Liver (tissue), 9 donors: ENCODE data around the gene CYB5D1. TPM values are rescaled to one million over a fixed set of nuclear protein-coding genes. Genes with fewer than 3 reads are reported as not detected.
A peak's percentile ranks its signal among the peaks of the same experiment; 100 is the strongest.

Source experiments
- DNase-seq: peaks from one replicate; pipeline ENCODE4 v3.0.0-alpha.2; 2017; ENCODE audit warnings: low spot score
- H3K27ac ChIP-seq, 2 donors: one replicate each; pipeline ENCODE4 v1.7.0; 2013; ENCODE audit warnings: inconsistent platforms in 2 of 2, low read length in 2 of 2, control low read depth in 1 of 2, low read depth in 1 of 2, mild to moderate bottlenecking in 1 of 2
- H3K27me3 ChIP-seq, 4 donors: one replicate each; pipeline versions ENCODE4 v1.6.1 to v1.7.0; 2013; ENCODE audit warnings: low read length in 3 of 4, inconsistent platforms in 1 of 4, mild to moderate bottlenecking in 1 of 4, moderate library complexity in 1 of 4; ENCODE audit not compliant: control insufficient read depth in 4 of 4, insufficient read depth in 4 of 4
- H3K36me3 ChIP-seq, 4 donors: one replicate each; pipeline versions ENCODE4 v1.6.1 to v1.7.0; 2013; ENCODE audit warnings: low read length in 3 of 4, mild to moderate bottlenecking in 3 of 4, low read depth in 1 of 4, moderate library complexity in 1 of 4; ENCODE audit not compliant: control insufficient read depth in 4 of 4, insufficient read depth in 3 of 4
- H3K4me1 ChIP-seq, 4 donors: one replicate each; pipeline versions ENCODE4 v1.6.1 to v1.7.0; 2013; ENCODE audit warnings: low read length in 3 of 4, mild to moderate bottlenecking in 3 of 4, moderate library complexity in 1 of 4; ENCODE audit not compliant: control insufficient read depth in 4 of 4, insufficient read depth in 4 of 4
- H3K4me3 ChIP-seq, 3 donors: one replicate each; pipeline versions ENCODE4 v1.6.1 to v1.7.0; 2013; ENCODE audit warnings: low read length in 3 of 3, control low read depth in 1 of 3, low read depth in 1 of 3, mild to moderate bottlenecking in 1 of 3
- H3K9ac ChIP-seq, 2 donors: one replicate each; pipeline ENCODE4 v1.7.0; 2013; ENCODE audit warnings: low read length in 2 of 2, mild to moderate bottlenecking in 2 of 2, moderate library complexity in 2 of 2, control low read depth in 1 of 2, low read depth in 1 of 2
- H3K9me3 ChIP-seq, 4 donors: one replicate each; pipeline versions ENCODE4 v1.6.1 to v1.7.0; 2013; ENCODE audit warnings: low read length in 3 of 4; ENCODE audit not compliant: control insufficient read depth in 4 of 4
- EGR1 ChIP-seq, 2 donors: IDR thresholded peaks; 2 replicates each; pipeline ENCODE4 v1.6.1; 2016 to 2018; ENCODE audit warnings: antibody characterized with exemption in 2 of 2, low read depth in 2 of 2
- FOXA2 ChIP-seq: IDR thresholded peaks from 2 replicates; pipeline ENCODE4 v1.6.1; 2016; ENCODE audit warnings: antibody characterized with exemption
- GABPA ChIP-seq, 2 donors: IDR thresholded peaks in 1 of 2; conservative IDR thresholded peaks in 1 of 2; 2 replicates each; pipeline ENCODE4 v1.6.1; 2016; ENCODE audit warnings: antibody characterized with exemption in 2 of 2, mild to moderate bottlenecking in 1 of 2, moderate library complexity in 1 of 2
- HNF4A ChIP-seq, 2 donors: conservative IDR thresholded peaks; 2 replicates each; pipeline ENCODE4 v1.6.1; 2016; ENCODE audit warnings: antibody characterized with exemption in 2 of 2, mild to moderate bottlenecking in 2 of 2
- HNF4G ChIP-seq: IDR thresholded peaks from 2 replicates; pipeline ENCODE4 v1.6.1; 2016; ENCODE audit warnings: antibody characterized with exemption
- JUND ChIP-seq, 2 donors: IDR thresholded peaks; 2 replicates each; pipeline ENCODE4 v1.6.1; 2016; ENCODE audit warnings: antibody characterized with exemption in 2 of 2
- RAD21 ChIP-seq, 2 donors: IDR thresholded peaks; 2 replicates each; pipeline ENCODE4 v1.6.1; 2016; ENCODE audit warnings: antibody characterized with exemption in 2 of 2, mild to moderate bottlenecking in 2 of 2
- REST ChIP-seq: IDR thresholded peaks from 2 replicates; pipeline ENCODE4 v1.6.1; 2016; ENCODE audit warnings: antibody characterized with exemption, mild to moderate bottlenecking
- RXRA ChIP-seq, 2 donors: IDR thresholded peaks; 2 replicates each; pipeline ENCODE4 v1.6.1; 2017 to 2018; ENCODE audit warnings: antibody characterized with exemption in 2 of 2, mild to moderate bottlenecking in 1 of 2
- TAF1 ChIP-seq: conservative IDR thresholded peaks from 2 replicates; pipeline ENCODE4 v1.6.1; 2016; ENCODE audit warnings: antibody characterized with exemption, mild to moderate bottlenecking
- YY1 ChIP-seq: IDR thresholded peaks from 2 replicates; pipeline ENCODE4 v1.6.1; 2016; ENCODE audit warnings: antibody characterized with exemption, mild to moderate bottlenecking
- ZBTB33 ChIP-seq: IDR thresholded peaks from 2 replicates; pipeline ENCODE4 v1.6.1; 2016; ENCODE audit warnings: antibody characterized with exemption
- WGBS: extraction: QIAGEN DNeasy Blood & Tissue Kit; methylation state at CpG from one replicate; pipeline ENCODE4 v1.1.7; 2013; 5-methylcytosine and 5-hydroxymethylcytosine counted together
- polyA plus RNA-seq, 2 donors: library from polyadenylated mRNA; stranded (reverse) in 1 of 2; unstranded in 1 of 2; fragments of 200-250 nt in 1 of 2; fragments of >200 nt in 1 of 2; fragmentation: Nextera tagmentation in 1 of 2; extraction: Ambion mirVana in 1 of 2; gene quantifications; one replicate each; pipeline versions ENCODE4 v1.2.1 to v1.2.3, GENCODE V29; 2013 to 2015
- total RNA-seq, 2 donors: library from RNA; depleted of rRNA; stranded (reverse); fragments of >200 nt; gene quantifications; one replicate each; pipeline ENCODE4 v1.2.3, GENCODE V29; 2014
- TF ChIP-seq, protein P1 (sequence below): IDR thresholded peaks from 2 replicates; pipeline ENCODE4 v1.6.1; 2016; ENCODE audit warnings: antibody characterized with exemption
- TF ChIP-seq, protein P2 (sequence below): fragments of 150-350 bp; IDR thresholded peaks from 2 replicates; pipeline ENCODE4 v1.5.1; 2017; ENCODE audit warnings: improper control_type of control experiment, low read depth, low read length; ENCODE audit not compliant: missing input control
- donor health status: healthy.
- donor health status: healthy.
- donor health status: healthy.
- donor health status: healthy.
- donor health status: healthy.

CYB5D1 gene
- total and polyA plus RNA-seq, 4 donors, result 2.5 to 12.0 (median 6.6) TPM

- TF ChIP-seq REST, result no peak
Measured at GRCh38 chr17:7840441-7840840, 17.4 kb upstream of the CYB5D1 start (continued).

GRCh38 chr17:7840875-7841274 is 16.9 kb upstream of the CYB5D1 start:
- Histone ChIP-seq H3K9me3 (no peaks in the 10 kb centered on the region), H3K9ac (peak overlapping the region in 1 of 2 donors; percentile 9), H3K4me1 (peaks cover 2 to 64% (median 45%) of the 10 kb centered on the region in 4 donors), H3K36me3 (no peaks in the 10 kb centered on the region), H3K27me3 (no peaks in the 10 kb centered on the region), H3K27ac (peak overlapping the region; percentile 99 to 100), H3K4me3 (peak overlapping the region in 1 of 3 donors; percentile 66)
- TF ChIP-seq TAF1, result no peak
- no peak for TF ChIP-seq EGR1 (IDR thresholded peaks at IDR 0.05; ENCODE audit: low read depth in 2 of 2)
- TF ChIP-seq RXRA (IDR thresholded peaks at IDR 0.05), result no peak
- no peak for TF ChIP-seq YY1
- TF ChIP-seq REST, result no peak
- no peak for TF ChIP-seq HNF4G
- no peak for TF ChIP-seq RAD21 (IDR thresholded peaks at IDR 0.05)
- TF ChIP-seq, protein P1, sequence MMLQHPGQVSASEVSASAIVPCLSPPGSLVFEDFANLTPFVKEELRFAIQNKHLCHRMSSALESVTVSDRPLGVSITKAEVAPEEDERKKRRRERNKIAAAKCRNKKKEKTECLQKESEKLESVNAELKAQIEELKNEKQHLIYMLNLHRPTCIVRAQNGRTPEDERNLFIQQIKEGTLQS, result no peak
- TF ChIP-seq FOXA2, result no peak
- TF ChIP-seq GABPA (IDR thresholded peaks at IDR 0.05 in 1 of 2, conservative IDR thresholded peaks at IDR 0.05 in 1 of 2), result no peak
- WGBS, result 74% methylated on average over 1 of the region's 1 CpG
- no peak for DNase-seq

GRCh38 chr17:7841396-7841914 is 16.3 kb upstream of the CYB5D1 start:
- peak overlapping the region; percentile 66 to 94 (median 79) for H3K4me3 ChIP-seq
- H3K9me3 ChIP-seq, result no peaks in the 10 kb centered on the region
- no peaks in the 10 kb centered on the region for H3K27me3 ChIP-seq
- peaks cover 0 to 2% (median 2%) of the 10 kb centered on the region in 4 donors for H3K36me3 ChIP-seq
- H3K9ac ChIP-seq, result peak overlapping the region; percentile 9 to 80
- peak; percentile 67 for DNase-seq
- peaks cover 2 to 61% (median 43%) of the 10 kb centered on the region in 4 donors for H3K4me1 ChIP-seq
- H3K27ac ChIP-seq, result peak overlapping the region; percentile 99 to 100
- WGBS, result 3% methylated on average over 34 of the region's 34 CpGs
- TF ChIP-seq ZBTB33, result no peak
- peak in 1 of 2 donors; percentile 52 for TF ChIP-seq RAD21 (IDR thresholded peaks at IDR 0.05)
- no peak for TF ChIP-seq HNF4G
- TF ChIP-seq JUND (IDR thresholded peaks at IDR 0.05), result no peak
- no peak for TF ChIP-seq GABPA (IDR thresholded peaks at IDR 0.05 in 1 of 2, conservative IDR thresholded peaks at IDR 0.05 in 1 of 2)
- TF ChIP-seq FOXA2, result no peak
- TF ChIP-seq, protein P2, sequence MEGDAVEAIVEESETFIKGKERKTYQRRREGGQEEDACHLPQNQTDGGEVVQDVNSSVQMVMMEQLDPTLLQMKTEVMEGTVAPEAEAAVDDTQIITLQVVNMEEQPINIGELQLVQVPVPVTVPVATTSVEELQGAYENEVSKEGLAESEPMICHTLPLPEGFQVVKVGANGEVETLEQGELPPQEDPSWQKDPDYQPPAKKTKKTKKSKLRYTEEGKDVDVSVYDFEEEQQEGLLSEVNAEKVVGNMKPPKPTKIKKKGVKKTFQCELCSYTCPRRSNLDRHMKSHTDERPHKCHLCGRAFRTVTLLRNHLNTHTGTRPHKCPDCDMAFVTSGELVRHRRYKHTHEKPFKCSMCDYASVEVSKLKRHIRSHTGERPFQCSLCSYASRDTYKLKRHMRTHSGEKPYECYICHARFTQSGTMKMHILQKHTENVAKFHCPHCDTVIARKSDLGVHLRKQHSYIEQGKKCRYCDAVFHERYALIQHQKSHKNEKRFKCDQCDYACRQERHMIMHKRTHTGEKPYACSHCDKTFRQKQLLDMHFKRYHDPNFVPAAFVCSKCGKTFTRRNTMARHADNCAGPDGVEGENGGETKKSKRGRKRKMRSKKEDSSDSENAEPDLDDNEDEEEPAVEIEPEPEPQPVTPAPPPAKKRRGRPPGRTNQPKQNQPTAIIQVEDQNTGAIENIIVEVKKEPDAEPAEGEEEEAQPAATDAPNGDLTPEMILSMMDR, result no peak
- TF ChIP-seq YY1, result no peak
- TF ChIP-seq HNF4A (conservative IDR thresholded peaks at IDR 0.05), result no peak
